ACC112 (cell line): ENCODE measurements around the gene AP3S2.
"Not testable (repeated sequence)": the region's sequence is repeated elsewhere in the genome, so short reads cannot be mapped to it uniquely, and the experiment has no call there.

Experiments used
- H2AFZ ChIP-seq: fragments of 200-600 bp; sonication (generic); one replicate; pipeline ENCODE4 v1.6.0; 2017; ENCODE audit warnings: antibody characterized with exemption, low read length; ENCODE audit not compliant: unreplicated experiment
- H3K27ac ChIP-seq: fragments of 200-600 bp; sonication (generic); 2 replicates; pipeline ENCODE4 v1.5.1; 2014; ENCODE audit warnings: low read depth, mild to moderate bottlenecking, antibody characterized with exemption, low read length, moderate library complexity
- H3K27me3 ChIP-seq: fragments of 200-600 bp; sonication (generic); 2 replicates; pipeline ENCODE4 v1.6.1; 2014; ENCODE audit warnings: mild to moderate bottlenecking, antibody characterized with exemption, low read length, moderate library complexity, mixed read lengths; ENCODE audit not compliant: insufficient read depth
- H3K36me3 ChIP-seq: fragments of 200-600 bp; sonication (generic); 2 replicates; pipeline ENCODE4 v1.6.1; 2016; ENCODE audit warnings: mild to moderate bottlenecking, antibody characterized with exemption, low read length, moderate library complexity, mixed read lengths; ENCODE audit not compliant: insufficient read depth
- H3K4me1 ChIP-seq: fragments of 200-600 bp; sonication (generic); one replicate; pipeline ENCODE4 v1.6.1; 2016; ENCODE audit warnings: low read length, mixed read lengths; ENCODE audit not compliant: insufficient read depth, unreplicated experiment, control insufficient read depth
- H3K4me3 ChIP-seq: fragments of 200-600 bp; sonication (generic); 2 replicates; pipeline ENCODE4 v1.5.1; 2014; ENCODE audit warnings: mild to moderate bottlenecking, low read depth, low read length
- H3K79me2 ChIP-seq: fragments of 200-600 bp; sonication (generic); one replicate; pipeline ENCODE4 v1.6.0; 2016; ENCODE audit warnings: low read length; ENCODE audit not compliant: control insufficient read depth, unreplicated experiment, insufficient read depth

The AP3S2 gene

DNA sequence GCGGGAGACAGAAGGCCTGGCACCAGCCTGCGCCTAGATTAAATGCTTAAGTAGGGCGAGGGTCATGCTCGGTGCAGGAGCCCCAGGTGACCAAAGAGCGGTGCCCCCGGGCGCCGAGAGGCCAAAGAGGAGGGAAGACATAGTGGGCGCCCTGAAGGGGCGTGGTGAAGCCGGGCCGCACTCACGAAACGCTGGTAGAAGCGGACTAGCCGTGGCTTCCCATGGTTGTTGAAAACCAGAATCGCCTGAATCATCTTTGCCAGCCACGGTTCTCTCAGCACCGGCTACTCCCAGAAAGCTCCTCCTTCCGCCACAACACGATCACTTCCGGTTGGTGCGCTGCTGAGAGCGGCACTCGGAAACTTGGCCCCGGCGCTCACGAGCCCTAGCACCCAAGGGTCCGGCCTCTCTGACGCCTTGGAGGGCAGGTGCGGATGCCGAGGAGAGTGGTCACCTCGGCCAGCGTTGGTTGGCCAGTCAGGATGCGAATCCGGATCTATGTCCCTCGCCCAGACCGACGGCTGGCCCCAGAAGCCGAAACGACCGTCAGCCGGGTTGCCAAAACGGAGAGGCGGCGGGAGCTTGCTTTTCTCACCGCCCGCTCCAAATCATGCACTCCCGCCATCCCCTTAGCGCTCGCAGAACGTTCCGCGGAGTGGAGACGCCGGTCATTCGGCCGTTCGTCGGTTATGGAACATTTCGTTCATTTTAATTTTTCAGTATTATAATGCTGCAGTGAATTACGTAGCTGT, at the start of gene AP3S2:
AP3S2 (minus strand) TSS at position 299 of the 752 bp plus-strand sequence; CDS start at position 254, 45 bp downstream.
- no peaks in the 10 kb centered on the region for H3K27me3 ChIP-seq
- peak within 1 kb of the TSS; percentile 95 for H3K27ac ChIP-seq
- no peaks in the 10 kb centered on the region for H3K36me3 ChIP-seq
- peaks cover 30% of the 10 kb centered on the region for H3K79me2 ChIP-seq
- peak within 1 kb of the TSS; percentile 92 for H2AFZ ChIP-seq
- peaks cover 6% of the 10 kb centered on the region for H3K4me1 ChIP-seq
- peak within 1 kb of the TSS; percentile 99 for H3K4me3 ChIP-seq

DNA sequence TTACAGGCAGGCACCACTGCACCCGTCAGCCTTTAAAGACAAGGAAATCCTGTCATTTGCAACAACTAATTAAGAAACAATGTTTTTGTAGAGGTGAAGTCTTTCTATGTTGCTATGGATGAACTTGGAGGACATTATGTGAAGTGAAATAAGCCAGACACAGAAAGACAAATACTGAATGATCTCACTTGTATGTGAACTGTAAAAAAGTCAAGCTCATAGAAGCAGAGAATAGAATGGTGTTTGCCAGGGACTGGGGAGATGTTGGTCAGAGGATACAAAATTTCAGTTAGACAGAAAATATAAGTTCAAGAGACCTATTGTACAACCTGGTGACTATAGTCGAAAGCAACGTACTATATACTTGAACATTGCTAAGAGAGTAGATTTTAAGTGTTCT, 46.1 kb upstream of the AP3S2 start:
- Histone ChIP-seq H3K27me3 (no peaks in the 10 kb centered on the region), H3K36me3 (no peaks in the 10 kb centered on the region), H3K4me1 (no peaks in the 10 kb centered on the region), H3K79me2 (no peaks in the 10 kb centered on the region), H3K4me3 (no peak overlapping the region), H2AFZ (no peak overlapping the region), H3K27ac (no peak overlapping the region)

DNA sequence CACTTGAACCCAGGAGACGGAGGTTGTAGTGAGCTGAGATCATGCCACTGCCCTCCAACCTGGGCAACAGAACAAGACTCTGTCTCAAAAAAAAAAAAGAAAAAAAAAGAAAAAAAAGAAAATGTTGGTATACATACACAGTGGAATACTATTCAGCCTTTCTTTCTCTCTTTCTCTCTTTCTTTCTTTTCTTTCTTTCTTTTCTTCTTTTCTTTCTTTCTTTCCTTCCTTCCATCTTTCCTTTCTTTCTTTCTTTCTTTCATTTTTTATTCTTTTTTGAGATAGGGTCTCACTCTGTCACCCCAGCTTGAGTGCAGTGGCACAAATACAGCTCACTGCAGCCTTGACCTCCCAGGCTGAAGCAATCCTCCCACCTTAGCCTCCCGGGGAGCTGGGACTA, 45.6 kb upstream of the AP3S2 start:
- H3K36me3 ChIP-seq, H3K27ac ChIP-seq, H3K4me1 ChIP-seq, H3K79me2 ChIP-seq, H3K4me3 ChIP-seq, H2AFZ ChIP-seq, H3K27me3 ChIP-seq: not testable (repeated sequence)

DNA sequence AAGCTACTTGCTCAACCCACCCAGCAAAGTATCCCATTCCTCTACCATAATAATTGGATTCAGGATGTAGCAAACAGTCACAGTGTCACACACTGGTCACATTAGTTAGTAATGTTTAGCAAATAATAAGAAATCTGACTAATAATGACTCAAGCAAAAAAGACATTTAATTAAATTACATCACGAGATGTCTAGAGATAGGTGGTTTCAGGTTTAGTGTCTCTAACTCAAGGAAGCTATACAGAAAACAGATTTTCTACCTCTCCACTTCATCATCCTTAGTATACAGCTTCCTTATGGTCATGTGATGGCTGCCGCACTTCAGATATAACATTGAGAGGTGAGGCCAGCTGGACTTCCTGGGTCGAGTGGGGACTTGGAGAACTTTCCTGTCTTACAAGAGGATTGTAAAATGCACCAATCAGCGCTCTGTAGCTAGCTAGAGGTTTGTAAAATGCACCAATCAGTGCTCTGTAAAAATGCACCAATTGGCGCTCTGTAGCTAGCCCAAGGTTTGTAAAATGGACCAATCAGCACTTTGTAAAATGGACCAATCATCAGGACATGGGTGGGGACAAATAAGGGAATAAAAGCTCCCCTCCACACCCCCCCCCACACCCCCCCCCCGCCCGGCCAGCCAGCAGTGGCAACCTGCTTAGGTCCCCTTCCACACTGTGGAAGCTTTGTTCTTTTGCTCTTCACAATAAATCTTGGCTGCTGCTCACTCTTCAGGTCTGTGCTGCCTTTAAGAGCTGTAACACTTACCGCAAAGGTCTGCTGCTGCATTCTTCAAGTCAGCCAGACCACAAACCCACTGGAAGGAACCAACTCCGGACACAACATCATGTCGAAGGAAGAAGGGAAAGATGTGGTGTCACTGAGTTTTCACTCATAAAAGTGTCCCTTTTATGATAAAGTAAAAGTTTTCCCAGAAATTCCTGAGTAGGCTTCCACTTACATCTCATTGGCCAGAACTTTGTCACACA, 43.9 kb upstream of the AP3S2 start:
- Histone ChIP-seq H3K79me2 (no peaks in the 10 kb centered on the region), H3K36me3 (no peaks in the 10 kb centered on the region), H3K27ac (no peak overlapping the region), H3K4me1 (no peaks in the 10 kb centered on the region), H3K27me3 (no peaks in the 10 kb centered on the region), H2AFZ (no peak overlapping the region), H3K4me3 (no peak overlapping the region)

- H2AFZ ChIP-seq = no peak overlapping the region
- H3K27ac ChIP-seq = no peak overlapping the region
Observed at GRCh38 chr15:89936786-89937265, 43.0 kb upstream of the AP3S2 start.

DNA sequence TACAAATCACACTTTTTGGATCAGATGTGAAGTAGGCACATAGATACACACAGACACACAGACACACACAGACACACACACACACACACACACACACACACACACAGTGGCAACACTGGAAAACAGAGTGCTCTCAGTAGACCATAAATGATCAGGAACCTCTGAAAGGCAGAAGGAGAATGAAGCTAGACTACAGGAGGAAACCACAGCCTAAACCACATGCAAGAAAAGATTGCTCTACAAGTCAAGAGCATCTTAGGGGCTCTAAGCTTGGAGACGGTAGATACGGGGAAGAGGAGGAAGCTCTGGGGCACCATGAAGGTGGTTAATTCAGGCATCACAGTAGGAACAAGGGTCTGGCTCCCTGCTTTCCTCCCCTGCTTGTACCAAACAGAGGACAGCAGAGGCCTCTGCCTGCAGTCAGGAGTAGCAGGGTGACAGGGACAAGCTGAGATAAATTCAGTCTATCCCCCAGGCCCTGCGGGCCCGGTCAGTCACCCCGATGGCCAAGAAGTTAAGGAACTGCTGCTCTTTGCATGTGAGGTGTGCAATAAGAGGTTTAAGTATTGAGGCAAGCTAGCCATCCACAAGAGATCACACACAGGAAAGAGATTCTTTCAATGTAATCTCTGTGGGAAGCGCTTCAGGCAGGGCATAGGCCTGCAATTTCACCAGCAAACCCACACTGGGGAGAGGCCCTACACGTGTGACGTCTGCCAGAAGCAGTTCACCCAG, 42.4 kb upstream of the AP3S2 start:
- no peak overlapping the region for H3K27ac ChIP-seq
- no peak overlapping the region for H2AFZ ChIP-seq
- no peak overlapping the region for H3K4me3 ChIP-seq
- no peaks in the 10 kb centered on the region for H3K27me3 ChIP-seq
- H3K36me3 ChIP-seq = no peaks in the 10 kb centered on the region
- no peaks in the 10 kb centered on the region for H3K4me1 ChIP-seq
- no peaks in the 10 kb centered on the region for H3K79me2 ChIP-seq

More at GRCh38 chr15:89936786-89937265, 43.0 kb upstream of the AP3S2 start:
- Histone ChIP-seq H3K4me3 (no peak overlapping the region), H3K36me3 (no peaks in the 10 kb centered on the region), H3K27me3 (no peaks in the 10 kb centered on the region), H3K79me2 (no peaks in the 10 kb centered on the region), H3K4me1 (no peaks in the 10 kb centered on the region)

GRCh38 chr15:89932880-89933279, 39.1 kb upstream of the AP3S2 start:
- no peak overlapping the region for H2AFZ ChIP-seq
- no peaks in the 10 kb centered on the region for H3K36me3 ChIP-seq
- H3K79me2 ChIP-seq = no peaks in the 10 kb centered on the region
- H3K27ac ChIP-seq = no peak overlapping the region
- no peaks in the 10 kb centered on the region for H3K27me3 ChIP-seq
- H3K4me1 ChIP-seq = no peaks in the 10 kb centered on the region
- H3K4me3 ChIP-seq = no peak overlapping the region

- Histone ChIP-seq H3K4me1 (no peaks in the 10 kb centered on the region), H3K27me3 (no peaks in the 10 kb centered on the region), H3K36me3 (no peaks in the 10 kb centered on the region), H2AFZ (no peak overlapping the region), H3K4me3 (no peak overlapping the region), H3K27ac (no peak overlapping the region), H3K79me2 (no peaks in the 10 kb centered on the region)
Observed at GRCh38 chr15:89928421-89928820, 34.6 kb upstream of the AP3S2 start.

GRCh38 chr15:89926158-89926557, 32.4 kb upstream of the AP3S2 start:
- Histone ChIP-seq H3K27me3 (no peaks in the 10 kb centered on the region), H3K79me2 (no peaks in the 10 kb centered on the region), H3K4me3 (no peak overlapping the region), H3K27ac (no peak overlapping the region), H2AFZ (no peak overlapping the region), H3K36me3 (no peaks in the 10 kb centered on the region), H3K4me1 (no peaks in the 10 kb centered on the region)

GRCh38 chr15:89917442-89918101, 23.8 kb upstream of the AP3S2 start:
- Histone ChIP-seq H3K79me2 (no peaks in the 10 kb centered on the region), H3K27ac (no peak overlapping the region), H3K27me3 (no peaks in the 10 kb centered on the region), H3K4me1 (peaks cover 7% of the 10 kb centered on the region), H2AFZ (no peak overlapping the region), H3K4me3 (no peak overlapping the region), H3K36me3 (no peaks in the 10 kb centered on the region)
